ENCODE data around the gene RNF34.

Gene RNF34

DNA sequence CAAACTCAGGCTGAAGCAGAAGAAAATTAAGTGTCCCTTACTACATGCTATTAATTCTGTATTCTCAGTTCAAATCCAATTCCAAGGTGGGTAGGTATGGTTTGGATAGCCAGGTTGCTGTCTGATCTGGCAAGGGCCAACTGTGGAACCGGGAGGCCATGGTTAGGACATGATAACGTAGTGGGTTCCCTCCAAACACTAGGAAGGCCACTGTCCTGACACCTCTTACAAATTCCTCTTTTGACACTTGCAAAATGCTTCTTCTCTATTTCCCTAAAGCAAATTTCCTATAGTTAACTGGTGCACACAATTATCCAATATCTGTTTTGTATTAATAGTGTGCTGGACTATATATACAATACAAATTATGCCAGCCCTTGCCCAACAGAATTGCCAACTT is 70.8 kb downstream of the RNF34 start:
- TF ChIP-seq POU2F2 (IDR thresholded peaks at IDR 0.05; ENCODE audit: low read depth, low read length) (no peak), POLR2A (IDR thresholded peaks at IDR 0.05; ENCODE audit: low read depth, low read length) (no peak), POLR2AphosphoS5 (IDR thresholded peaks at IDR 0.05; ENCODE audit: low read depth, low read length) (no peak), TAF1 (IDR thresholded peaks at IDR 0.05; ENCODE audit: low read depth, low read length) (no peak), PAX5 (IDR thresholded peaks at IDR 0.05; ENCODE audit: insufficient read depth, low read length, severe bottlenecking) (no peak), SPI1 (IDR thresholded peaks at IDR 0.05; ENCODE audit: low read depth, low read length) (no peak)
- FAIRE-seq (no peak), DNase-seq (ENCODE audit: insufficient read length, low spot score) (no peak)

DNA sequence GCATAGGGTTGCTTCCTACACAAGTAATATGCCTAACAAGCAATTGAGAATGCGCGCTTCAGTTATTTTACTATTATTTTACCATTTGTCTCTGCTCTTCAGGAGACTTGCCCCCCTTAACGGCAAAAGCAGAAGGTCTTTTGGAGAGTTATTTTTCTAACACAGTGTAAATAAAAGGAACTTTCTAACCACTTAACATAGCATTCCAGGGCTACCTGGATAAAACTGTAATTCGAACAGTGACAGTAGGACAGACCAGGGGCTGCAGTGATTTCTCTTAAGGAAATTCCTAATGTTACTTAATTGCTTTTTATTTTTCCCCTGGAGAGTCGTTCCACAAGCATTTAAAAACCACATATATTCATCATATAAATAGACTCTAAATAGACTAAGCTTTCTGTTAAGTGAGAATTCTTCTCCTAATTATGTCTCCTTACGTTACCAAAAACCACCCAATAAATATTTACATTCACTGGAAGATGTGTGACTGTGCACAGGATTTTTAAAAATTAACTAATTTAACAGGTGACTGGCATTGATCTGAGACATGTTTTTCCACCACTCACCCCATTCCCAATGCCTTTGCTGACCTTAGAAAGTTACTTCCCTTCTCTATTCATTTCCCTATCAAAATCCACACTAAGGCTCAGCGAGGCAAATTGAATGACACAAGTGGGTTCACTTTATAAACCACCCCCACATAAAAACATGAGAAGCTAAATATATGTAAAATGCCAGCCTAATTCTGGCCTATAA is 72.4 kb downstream of the RNF34 start:
- DNase-seq (ENCODE audit: insufficient read length, low spot score) (no peak), FAIRE-seq (no peak)
- TF ChIP-seq POU2F2 (IDR thresholded peaks at IDR 0.05; ENCODE audit: low read depth, low read length) (no peak), TAF1 (IDR thresholded peaks at IDR 0.05; ENCODE audit: low read depth, low read length) (no peak), PAX5 (IDR thresholded peaks at IDR 0.05; ENCODE audit: insufficient read depth, low read length, severe bottlenecking) (no peak), POLR2A (IDR thresholded peaks at IDR 0.05; ENCODE audit: low read depth, low read length) (no peak), POLR2AphosphoS5 (IDR thresholded peaks at IDR 0.05; ENCODE audit: low read depth, low read length) (no peak), SPI1 (IDR thresholded peaks at IDR 0.05; ENCODE audit: low read depth, low read length) (no peak)
